DMS153 treated with DMSO at 0.1 percent for 48 hours (cell line): Measurements from ENCODE around the gene RPTOR.
"Not testable (repeated sequence)": the region's sequence is repeated elsewhere in the genome, so short reads cannot be mapped to it uniquely, and the experiment has no call there.

ENCODE experiments used
- DNase-seq: peaks from one replicate; lab custom pipeline; 2025; ENCODE audit not compliant: unreplicated experiment; lab: John Stamatoyannopoulos, UW

RPTOR gene

DNA sequence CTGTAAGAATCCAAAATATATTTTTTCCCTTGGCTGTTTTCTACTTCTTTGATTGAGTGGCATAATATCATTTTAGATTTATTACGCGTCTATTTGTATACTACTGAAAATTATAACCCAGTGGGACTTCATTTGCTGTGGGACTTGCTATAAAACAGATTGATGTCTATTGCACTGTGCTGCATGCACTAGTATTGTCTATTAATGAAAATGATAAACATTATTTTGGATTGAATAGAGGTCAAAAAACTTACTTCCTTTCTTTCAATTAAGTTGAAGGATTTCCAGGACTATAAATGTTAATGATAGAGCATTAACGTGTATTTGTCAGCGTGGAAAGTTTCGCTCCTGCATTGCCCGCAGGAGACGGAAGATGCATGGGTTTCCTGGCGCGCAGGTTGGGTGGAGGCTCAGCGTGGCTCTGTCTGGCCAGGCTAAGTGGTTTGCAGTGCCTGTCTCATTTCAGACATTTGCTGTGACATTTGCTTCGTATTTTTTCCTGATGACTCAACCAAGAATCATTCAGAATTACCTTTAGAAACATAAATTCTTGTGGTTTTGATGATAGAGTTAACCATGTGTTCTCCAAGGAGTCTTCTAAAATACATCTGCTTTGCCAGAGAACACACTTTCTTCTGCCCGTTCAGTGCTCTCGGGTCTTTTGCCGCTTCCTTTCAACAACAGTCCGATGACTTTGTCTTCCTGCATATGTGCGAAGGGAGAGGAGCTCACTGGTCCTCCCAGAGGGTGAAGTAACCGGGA, 216.7 kb downstream of the RPTOR start:
- peak; percentile 65 for DNase-seq

DNA sequence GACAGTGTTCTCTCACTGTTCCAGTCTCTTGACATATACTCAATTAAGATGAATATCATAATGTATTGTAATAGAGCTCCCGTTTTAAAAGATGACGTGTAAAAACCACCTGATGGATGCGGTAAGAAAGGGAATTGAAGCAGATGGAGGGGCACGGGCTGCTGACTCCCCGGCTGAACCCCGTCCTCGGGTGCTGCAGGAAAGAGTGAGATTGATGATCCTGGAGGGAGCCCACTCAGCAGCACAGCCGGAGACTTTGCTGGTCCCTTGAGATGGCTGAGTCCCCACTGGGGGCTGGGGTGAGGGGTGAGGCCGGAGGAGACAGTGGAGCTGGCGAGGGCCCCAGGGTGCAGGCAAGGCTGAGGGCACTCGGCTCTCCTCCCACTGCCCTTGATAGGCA, 217.4 kb downstream of the RPTOR start:
- DNase-seq, result no peak

DNA sequence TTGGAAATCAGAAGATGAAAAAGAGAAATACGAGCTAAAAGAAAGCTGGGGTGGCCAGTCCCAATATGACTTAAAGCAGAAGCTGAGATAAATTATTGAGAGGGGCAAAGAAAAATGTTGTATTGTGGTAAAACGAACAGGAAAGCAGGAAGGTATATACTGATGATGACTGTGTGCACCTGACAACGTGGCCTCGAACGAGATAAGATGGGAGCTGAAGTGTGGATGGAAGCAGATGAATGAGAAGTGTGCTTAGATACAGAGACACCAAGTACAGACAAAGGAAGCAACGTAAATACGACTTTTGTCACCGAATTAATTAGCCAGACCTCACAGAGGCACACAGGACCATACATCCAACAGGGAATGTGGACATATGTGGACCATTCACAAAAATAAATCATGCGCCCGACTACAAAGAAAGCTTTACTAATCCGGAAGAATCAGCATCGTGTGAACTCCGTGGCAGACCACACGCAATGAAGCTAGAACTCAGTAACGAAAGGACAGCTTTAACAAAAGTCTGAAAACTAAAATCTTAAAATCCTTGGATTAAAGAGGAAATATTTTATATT, 218.7 kb downstream of the RPTOR start:
- no peak for DNase-seq

DNA sequence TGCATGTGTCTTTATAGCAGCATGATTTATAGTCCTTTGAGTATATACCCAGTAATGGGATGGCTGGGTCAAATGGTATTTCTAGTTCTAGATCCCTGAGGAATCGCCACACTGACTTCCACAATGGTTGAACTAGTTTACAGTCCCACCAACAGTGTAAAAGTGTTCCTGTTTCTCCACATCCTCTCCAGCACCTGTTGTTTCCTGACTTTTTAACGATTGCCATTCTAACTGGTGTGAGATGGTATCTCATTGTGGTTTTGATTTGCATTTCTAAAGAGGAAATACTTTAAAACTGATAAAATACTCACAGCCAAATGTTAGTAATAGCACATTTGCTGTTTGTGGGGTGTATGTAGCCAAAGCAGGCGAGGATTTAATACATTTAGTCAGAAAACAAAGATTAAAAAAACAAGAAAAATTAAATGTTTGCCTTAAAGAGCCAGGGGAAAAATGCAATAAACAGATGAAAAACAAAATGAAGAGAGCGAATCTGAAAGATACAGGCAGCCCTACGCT, 220.0 kb downstream of the RPTOR start:
- not testable (repeated sequence) for DNase-seq

DNA sequence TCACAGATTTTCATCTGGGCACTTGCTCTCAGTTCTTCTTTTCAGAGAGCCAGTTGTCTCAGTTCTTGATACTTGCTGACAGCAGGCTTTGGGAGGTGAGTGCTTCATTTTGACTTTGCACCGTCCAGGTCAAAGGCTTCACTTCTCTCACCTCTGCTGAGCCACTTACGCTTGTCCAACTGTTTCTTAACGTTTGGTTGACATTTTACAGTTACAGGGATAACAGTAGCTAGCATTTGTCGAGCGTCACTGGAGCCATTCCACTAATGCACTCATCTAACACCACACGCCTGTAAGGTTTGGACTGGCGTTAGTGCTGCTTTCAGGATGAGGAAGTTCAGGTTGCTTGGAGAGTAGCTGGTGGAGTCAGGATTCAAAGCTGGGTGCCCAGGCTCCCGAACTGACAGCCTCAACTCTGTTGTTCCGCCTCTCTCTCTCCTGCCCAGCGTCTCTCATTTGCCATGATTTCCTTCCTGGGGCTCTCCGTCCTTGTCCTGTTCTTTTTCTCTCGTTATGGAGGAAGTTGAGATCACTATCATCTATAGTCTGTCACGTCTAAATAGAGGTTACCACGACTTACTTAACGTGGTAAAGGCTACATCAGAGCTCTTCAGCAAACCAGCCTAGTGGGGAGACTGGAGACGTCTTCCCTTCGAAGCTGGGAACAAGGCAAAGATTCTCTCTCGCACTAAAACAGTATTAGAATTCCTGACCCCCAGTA, 220.8 kb downstream of the RPTOR start:
- DNase-seq, result no peak

DNA sequence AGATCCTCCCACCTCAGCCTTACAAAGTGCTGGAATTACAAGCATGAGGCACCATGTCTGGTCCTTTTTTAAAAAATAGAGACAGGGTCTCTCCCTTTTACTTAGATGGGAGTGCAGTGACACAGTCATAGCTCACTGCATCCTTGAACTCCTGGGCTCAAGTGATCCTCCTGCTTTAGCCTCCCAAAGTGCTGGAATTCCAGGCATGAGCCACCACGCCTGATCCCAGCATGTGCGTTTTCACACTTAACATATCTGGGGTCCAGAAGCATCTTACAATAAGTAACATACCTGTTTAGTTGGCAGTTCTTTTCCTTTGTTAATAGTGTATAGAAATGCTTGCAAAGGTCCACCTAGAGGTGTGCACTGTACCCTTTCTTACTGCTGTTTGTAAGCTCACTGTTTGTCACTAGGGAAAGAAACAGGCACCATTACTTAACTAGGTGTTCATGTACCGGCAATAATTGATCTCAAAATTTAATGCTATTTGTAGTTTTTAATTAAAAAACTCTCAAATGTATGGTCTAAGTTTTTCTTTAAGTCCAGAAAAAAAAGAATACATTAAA, 221.7 kb downstream of the RPTOR start:
- no peak for DNase-seq

DNA sequence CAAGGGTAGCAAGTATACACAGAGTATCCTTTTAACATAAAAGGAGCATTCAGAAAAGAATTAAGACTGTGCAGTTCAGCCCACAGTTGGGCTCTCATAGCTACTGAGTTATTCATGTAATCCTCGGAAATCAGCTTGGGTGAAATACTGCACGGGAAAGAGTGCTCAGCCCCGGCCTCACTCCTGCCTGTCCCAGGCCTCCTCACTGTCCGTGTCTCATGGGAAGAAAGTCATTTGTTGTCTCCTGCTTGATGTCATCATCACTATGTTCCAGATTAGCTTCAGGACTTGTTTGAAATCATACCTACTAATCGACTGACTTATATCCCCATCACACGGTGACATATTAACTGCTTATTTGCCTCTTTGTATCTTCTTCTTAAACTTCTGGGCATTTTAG, 223.8 kb downstream of the RPTOR start:
- DNase-seq, result no peak

DNA sequence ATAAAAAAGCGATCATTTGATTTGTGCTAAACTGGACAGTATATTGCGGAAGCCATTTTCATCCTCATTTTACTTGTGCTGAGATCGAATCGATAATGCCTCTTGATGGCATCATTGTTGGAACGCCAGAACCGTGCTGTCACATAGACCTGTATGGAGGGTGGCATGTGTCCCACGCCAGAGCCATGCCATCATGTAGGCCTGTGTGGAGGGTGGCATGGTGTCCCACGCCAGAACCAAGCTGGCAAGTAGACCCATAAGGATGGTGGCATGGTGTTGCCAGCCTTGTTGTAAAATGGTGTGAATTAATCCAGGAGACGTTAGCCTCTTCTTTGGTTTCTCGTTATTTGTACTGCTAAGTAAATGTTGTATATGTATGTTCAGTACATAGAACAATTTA, 224.3 kb downstream of the RPTOR start:
- DNase-seq, result no peak

DNA sequence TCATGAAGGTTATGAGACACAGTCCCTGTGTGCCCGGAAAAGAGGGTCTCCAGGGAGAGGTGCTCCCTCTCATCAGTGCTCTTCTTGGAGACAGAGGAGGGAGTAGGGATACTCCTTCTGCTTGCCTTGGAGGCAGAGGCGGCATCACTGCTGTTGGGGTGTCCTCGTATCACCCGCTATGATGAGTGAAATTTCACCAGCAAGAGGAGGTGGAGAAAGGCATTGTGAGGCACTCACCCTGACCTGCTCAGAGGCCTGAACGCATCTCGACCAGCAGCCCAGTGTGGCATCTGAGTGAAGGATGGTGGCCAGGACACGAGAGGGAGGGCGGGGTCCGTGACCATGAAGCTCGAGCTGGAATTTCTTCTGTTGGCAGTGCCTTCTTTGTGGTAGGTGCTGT, 224.9 kb downstream of the RPTOR start:
- DNase-seq, result no peak

DNA sequence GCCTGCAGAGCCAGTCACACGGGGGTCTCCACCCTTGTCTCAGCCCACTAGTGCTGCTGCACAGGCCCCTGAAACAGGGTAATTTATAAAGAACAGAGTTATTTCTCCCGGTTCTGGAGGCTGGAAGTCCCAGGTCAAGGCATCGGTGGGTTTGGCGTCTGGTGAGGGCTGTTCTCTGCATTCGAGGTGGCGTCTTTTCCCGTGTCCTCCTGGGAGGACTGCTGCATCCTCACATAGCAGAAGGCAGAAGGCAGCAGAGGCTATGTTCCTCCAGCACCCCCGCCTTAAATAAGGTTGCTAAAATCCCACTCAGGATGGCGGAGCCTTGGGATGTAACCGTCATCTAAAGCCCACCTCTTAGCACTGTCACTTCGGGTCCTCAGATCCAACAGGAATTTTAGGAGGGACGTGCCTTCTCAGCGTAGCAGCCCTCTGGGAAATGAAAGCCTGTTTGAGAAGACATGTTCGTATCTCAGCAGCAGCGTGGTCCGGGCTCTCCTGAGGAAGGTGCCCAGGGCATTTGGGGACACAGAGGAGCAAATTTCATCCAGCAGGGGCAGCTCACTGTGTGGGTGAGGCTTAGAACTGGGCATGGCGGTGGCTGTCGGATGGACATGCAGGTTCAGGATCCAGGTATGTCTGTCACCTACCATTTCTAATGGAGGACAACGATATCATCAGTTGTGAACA, 225.4 kb downstream of the RPTOR start:
- DNase-seq, result no peak

DNA sequence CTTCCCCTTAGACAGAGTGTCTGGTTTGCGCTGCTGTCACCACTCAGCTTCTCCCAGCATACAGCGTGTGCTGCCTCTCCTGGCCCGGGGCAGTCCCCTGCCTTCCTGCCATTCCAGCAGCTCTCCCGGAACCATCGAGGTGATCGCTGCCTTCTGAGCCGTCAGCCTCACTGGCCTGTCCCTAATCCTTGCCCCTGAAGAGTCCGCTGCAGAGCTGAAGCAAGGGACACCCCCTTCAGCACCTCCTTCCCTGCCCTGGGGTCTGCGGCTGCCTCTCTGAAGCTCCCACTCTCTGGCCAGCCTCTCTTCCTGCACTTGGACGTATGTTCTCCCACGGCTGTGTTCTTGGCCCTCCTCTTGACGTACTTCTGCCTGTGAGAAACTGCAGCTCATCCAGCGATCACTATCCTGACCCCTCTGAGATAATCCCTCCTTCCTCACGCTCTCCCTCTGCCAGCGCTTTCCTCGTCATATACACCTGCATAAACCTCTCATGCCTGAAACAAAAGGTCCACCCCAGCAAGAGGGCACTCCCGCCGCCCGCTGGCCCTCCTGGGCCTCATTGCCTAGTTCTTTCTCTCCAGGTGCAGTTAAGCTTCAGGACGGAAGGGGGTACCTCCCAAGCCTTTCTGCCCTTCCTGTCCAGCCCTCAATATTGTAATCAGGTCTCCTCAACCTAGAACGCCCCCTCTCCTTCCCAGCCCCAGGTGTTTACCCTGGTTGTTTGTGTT, 226.4 kb downstream of the RPTOR start:
- no peak for DNase-seq

DNA sequence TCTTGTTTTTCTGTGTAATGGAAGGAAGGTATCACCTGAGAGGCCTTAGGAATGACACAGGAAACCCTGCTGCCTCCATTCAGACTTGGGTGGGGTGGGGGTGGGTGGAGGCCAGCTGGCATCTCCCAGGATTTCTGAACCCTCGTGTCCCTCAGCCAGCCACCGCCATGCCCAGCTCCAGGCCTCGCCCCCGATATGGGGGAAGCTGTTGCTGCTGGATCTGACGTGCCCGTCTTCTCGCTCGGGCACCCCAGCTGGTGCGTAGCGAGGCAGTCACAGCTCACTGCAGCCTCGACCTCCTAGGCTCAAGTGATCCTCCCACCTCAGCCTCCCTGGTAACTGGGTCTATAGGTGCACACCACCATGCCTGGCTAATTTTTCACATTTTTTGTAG, 227.0 kb downstream of the RPTOR start:
- no peak for DNase-seq

DNA sequence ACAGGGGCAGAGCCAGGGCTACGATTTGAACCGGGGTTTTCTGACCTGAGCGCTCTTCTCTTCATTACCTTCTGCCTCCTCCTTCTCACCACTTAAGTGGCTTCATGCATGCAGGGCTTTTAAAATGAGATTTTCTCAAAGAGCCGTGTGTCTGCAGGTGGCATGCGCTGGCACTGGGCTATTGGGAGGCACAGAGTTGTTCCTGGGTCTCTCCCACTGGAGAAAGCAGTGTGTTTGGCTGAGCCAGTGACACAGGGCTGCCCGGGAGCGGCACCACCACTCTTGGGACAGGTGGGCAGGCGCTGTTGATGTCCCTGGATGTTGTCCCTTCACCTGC, 228.2 kb downstream of the RPTOR start:
- no peak for DNase-seq

DNA sequence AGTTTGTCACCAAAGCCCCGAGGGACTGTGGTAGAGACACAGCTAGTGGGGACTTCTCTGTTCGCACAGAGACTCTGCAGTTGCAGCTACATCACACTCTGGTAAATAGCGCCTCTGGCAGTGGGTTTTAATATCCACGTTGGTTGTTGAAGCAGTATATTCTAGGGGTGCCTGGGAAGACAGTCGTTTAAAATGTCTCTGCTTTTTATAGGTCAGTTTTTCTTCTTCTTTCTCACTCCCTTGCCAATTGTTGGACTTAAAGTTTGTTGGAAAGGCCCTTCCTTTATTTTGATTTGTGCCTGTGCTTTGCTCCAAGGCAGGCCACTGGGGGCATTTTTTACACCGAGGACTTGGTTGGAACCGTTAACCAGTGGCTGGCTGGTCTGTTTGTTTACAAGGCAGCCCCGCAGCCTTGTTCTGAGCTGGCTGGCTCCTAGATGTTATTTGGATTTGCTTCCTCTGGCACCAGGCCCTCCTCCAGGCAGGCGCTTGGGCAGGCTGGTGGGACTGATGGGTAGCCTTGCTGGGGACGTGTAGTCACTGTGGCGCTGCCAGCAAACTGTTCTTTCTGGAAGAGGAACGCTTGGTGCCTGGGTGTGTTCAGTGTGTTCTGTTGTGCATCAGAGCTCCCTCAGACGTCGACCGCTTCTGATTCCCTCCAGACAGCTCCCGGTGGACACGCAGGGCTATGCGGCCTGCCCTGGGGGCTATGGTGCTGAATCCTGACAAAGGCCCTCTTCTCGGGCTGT, 228.8 kb downstream of the RPTOR start:
- DNase-seq, result no peak

DNA sequence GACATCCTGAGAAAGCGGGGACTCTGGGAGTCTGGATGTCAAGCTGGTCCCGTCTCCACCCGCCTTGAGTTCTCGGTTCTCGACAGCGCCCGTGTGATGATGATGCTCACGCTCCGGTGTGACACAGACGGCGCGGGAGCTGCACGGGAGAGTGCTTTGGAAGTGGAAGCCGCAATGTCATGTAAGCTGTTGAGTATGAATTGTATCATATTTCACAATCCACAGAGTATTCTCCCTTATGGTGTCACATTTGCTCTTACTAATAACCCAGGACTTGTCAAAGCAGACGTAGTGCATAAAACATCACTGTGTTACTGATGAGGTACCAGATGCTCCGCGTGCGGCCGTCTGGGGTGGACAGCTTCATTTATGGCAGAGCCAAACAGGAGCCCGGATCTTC, 229.5 kb downstream of the RPTOR start:
- DNase-seq, result no peak

DNA sequence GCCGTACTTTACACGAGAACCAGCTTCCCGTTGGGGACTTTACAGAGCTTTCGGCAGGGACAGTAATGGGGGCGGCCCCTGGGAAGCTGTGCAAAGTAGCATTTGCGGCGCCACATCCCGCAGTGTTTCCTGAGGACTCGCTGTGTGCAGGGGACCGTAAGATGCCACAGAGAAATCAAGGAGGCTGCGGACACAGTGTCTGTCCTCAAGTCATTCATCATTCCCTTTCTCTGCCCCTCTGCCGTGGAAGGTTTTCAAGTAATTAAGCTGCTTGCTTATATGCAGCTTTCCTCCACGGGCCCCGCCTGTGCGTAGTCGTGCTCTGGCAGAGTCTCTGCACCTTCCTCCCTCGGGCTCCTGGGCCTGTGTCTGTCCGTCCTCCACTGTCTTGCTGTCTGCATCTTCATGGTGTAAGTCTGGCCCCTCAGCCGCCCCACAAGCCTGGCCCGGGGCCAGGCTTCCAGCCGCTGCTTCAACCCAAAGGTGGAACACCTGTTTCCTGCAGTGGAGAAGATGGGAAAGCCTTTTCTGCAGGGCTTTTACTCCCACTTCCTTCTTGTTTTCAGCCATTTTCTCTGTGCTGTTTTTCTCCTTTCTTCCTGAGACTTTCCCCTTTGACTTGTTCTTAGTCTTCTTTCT, 230.1 kb downstream of the RPTOR start:
- no peak for DNase-seq

DNA sequence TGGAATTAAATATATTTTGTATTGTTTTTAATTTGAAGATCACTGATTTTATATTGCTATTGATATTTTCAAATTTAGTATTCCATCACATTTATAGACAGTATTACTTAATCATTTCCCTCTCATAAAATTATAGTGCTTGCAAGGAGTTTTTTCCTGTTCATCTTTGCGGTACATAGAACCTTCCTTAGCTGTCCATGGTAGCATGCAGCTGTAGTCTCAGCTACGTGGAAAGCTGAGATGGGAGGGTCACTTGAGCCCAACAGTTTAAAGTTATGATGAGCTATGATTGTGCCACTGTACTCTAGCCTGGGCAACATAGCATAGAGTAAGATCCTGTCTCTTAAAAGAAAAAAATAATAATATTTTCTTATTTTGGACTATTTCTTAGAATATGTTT, 231.2 kb downstream of the RPTOR start:
- no peak for DNase-seq

DNA sequence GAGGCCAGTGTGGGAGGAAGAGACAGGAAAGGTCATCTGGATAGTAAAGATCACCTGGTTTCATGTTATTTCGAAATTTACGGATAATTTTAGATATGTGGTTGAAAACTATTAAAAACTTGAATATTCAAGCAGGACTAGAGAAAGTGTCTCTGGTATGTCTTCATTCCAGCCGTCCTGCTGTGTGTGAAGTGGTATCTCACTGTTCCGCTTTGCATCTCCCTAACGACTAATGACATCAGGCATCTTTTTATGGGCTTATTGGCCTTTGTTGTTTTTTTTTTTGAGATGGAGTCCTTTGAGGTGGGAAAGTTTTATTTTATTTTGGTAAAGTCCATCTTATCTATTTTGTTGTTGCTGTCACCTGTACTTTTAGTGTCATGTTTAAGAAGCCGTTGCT, 232.6 kb downstream of the RPTOR start:
- DNase-seq, result no peak

DNA sequence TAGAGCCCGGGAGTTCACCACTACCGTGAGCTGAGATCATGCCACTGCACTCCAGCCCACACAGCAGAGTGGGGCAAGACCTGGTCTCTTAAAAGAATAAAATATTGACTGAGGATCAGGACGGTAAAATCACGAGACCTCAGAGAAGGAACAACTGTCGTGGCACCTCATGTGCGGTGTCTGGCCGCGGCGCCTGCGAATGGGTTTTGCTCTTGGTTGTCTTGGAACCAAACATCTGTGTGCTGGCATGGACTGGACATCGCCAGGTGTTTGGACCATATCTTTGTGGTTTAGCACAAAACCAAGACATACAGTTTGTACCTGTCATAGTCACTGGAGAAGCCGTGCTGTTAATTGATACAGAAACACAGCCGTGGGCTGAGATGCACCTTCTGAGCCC, 234.1 kb downstream of the RPTOR start:
- no peak for DNase-seq

DNA sequence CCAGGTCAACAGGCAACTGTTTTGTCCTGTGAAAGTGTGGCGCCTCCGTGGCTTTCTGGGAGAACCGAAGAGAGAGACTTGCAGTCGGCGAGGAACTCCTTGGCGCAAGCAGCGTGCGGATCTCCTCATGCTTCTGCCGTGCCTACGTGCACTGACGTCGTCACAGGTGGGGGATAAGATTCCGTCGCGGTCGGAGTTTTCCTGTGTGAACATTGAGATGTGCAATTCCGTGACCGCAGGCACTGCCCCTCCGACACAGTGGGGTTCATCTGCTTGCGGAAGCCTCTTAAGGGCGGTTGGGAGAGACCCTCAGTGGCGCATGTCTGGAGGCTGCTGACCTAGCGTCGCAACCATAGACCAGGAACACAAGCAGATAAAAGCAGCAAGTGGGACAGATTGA, 234.7 kb downstream of the RPTOR start:
- no peak for DNase-seq
